CD4-positive, alpha-beta T cell treated with Interleukin-6 for 4 hours (primary cell): Measurements from ENCODE around the gene NFXL1.

Experiments used
- DNase-seq: peaks from one replicate; pipeline ENCODE4 v3.0.0-alpha.2; 2020; ENCODE audit warnings: mixed read lengths

Gene NFXL1

GRCh38 chr4:47882228-47882627 is 32.2 kb downstream of the NFXL1 start:
- no peak for DNase-seq

- DNase-seq = no peak
These were observed 34.9 kb downstream of the NFXL1 start for GRCh38 chr4:47879458-47879857.

- DNase-seq = no peak
These were observed 37.4 kb downstream of the NFXL1 start for GRCh38 chr4:47876784-47877546.

GRCh38 chr4:47876310-47876709 is 38.1 kb downstream of the NFXL1 start:
- DNase-seq = no peak

GRCh38 chr4:47873877-47874541 is 40.4 kb downstream of the NFXL1 start:
- DNase-seq = no peak

- DNase-seq = no peak
These were observed 50.9 kb downstream of the NFXL1 start for GRCh38 chr4:47863486-47863885.

- DNase-seq = no peak
These were observed 52.1 kb downstream of the NFXL1 start for GRCh38 chr4:47862297-47862696.

- DNase-seq = no peak
These were observed 54.1 kb downstream of the NFXL1 start for GRCh38 chr4:47860305-47860704.

- no peak for DNase-seq
These were observed 56.4 kb downstream of the NFXL1 start for GRCh38 chr4:47858006-47858405.

- DNase-seq = no peak
These were observed 57.7 kb downstream of the NFXL1 start for GRCh38 chr4:47856713-47857112.

GRCh38 chr4:47855350-47855749 is 59.0 kb downstream of the NFXL1 start:
- no peak for DNase-seq

- DNase-seq = no peak
These were observed 62.2 kb downstream of the NFXL1 start for GRCh38 chr4:47852136-47852535.

GRCh38 chr4:47849466-47849865 is 64.9 kb downstream of the NFXL1 start:
- DNase-seq = no peak

GRCh38 chr4:47848041-47848440 is 66.3 kb downstream of the NFXL1 start:
- DNase-seq = no peak

GRCh38 chr4:47842985-47843384 is 71.4 kb downstream of the NFXL1 start:
- DNase-seq = no peak

GRCh38 chr4:47840291-47840690 is 74.1 kb downstream of the NFXL1 start:
- no peak for DNase-seq

- DNase-seq = peak; percentile 10
These were observed 75.1 kb downstream of the NFXL1 start for GRCh38 chr4:47839259-47839658.

GRCh38 chr4:47838445-47838844 is 75.9 kb downstream of the NFXL1 start:
- no peak for DNase-seq

- no peak for DNase-seq
These were observed 76.5 kb downstream of the NFXL1 start, which contains the start of gene CORIN for GRCh38 chr4:47837908-47838294. Gene CORIN (minus strand): TSS chr4:47838067. CDS start chr4:47837949, 118 bp downstream.

GRCh38 chr4:47837094-47837907 is 77.1 kb downstream of the NFXL1 start:
- DNase-seq = peak; percentile 58

GRCh38 chr4:47836641-47837093 is 77.7 kb downstream of the NFXL1 start:
- DNase-seq = peak; percentile 68

GRCh38 chr4:47835494-47835893 is 78.9 kb downstream of the NFXL1 start:
- DNase-seq = no peak

GRCh38 chr4:47831026-47831679 is 83.2 kb downstream of the NFXL1 start:
- no peak for DNase-seq
